Tibial nerve (tissue), 3 donors: ENCODE results near the gene RPS6KL1.

ENCODE experiments used
- POLR2A ChIP-seq, 2 donors: fragments of 450-650 bp; IDR thresholded peaks; one replicate each; pipeline ENCODE4 v1.6.1; 2017; ENCODE audit warnings: antibody characterized with exemption in 2 of 2, mild to moderate bottlenecking in 2 of 2, moderate library complexity in 2 of 2
- TF ChIP-seq, protein P1 (sequence below), 5 experiments: fragments of 200-600 bp in 3 of 5; fragments of 450-650 bp in 2 of 5; sonication (generic) in 3 of 5; IDR thresholded peaks; one replicate each; pipeline ENCODE4 v1.5.1; 2016 to 2019; ENCODE audit warnings: antibody characterized with exemption in 5 of 5, mild to moderate bottlenecking in 3 of 5, moderate library complexity in 2 of 5

DNA sequence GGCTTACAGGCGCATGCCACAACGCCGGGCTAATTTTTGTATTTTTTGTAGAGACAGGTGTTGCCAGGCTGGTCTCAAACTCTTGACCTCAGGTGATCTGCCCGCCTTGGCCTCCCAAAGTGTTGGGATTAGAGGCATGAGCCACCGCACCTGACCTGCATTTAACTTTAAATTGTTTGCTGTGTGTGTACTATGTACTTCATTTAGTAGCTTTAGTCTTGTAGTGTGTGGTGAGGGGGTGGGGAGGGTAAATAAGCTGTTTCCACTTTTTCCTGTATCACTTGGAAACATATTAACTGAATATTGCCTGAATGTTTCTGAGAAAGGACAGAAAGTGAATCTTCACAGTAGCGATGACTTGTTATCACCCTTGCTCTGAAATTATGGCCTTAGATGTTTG is 32.8 kb downstream of the RPS6KL1 start:
- TF ChIP-seq, protein P1, sequence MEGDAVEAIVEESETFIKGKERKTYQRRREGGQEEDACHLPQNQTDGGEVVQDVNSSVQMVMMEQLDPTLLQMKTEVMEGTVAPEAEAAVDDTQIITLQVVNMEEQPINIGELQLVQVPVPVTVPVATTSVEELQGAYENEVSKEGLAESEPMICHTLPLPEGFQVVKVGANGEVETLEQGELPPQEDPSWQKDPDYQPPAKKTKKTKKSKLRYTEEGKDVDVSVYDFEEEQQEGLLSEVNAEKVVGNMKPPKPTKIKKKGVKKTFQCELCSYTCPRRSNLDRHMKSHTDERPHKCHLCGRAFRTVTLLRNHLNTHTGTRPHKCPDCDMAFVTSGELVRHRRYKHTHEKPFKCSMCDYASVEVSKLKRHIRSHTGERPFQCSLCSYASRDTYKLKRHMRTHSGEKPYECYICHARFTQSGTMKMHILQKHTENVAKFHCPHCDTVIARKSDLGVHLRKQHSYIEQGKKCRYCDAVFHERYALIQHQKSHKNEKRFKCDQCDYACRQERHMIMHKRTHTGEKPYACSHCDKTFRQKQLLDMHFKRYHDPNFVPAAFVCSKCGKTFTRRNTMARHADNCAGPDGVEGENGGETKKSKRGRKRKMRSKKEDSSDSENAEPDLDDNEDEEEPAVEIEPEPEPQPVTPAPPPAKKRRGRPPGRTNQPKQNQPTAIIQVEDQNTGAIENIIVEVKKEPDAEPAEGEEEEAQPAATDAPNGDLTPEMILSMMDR (IDR thresholded peaks at IDR 0.05), result no peak
- no peak for TF ChIP-seq POLR2A (IDR thresholded peaks at IDR 0.05)
